Uterus (tissue), 4 donors: ENCODE results near the gene HEATR3. TPM values are rescaled to one million over a fixed set of nuclear protein-coding genes. Genes with fewer than 3 reads are reported as not detected.

Experiments
- DNase-seq, 2 donors: peaks; one replicate each; pipeline ENCODE4 v3.0.0-alpha.2; 2019 to 2020
- H3K27ac ChIP-seq, 2 donors: fragments of 200-600 bp; sonication (generic); 1 replicate in 1 of 2; 2 replicates in 1 of 2; pipeline ENCODE4 v1.5.1; 2016 to 2018
- H3K27me3 ChIP-seq, 2 donors: fragments of 200-600 bp; sonication (generic); one replicate each; pipeline ENCODE4 v1.5.1; 2018 to 2019; ENCODE audit warnings: control low read depth in 1 of 2
- H3K36me3 ChIP-seq, 2 donors: fragments of 200-600 bp; sonication (generic); one replicate each; pipeline ENCODE4 v1.5.1; 2019; ENCODE audit warnings: control low read depth in 1 of 2
- H3K4me1 ChIP-seq, 2 donors: fragments of 200-600 bp; sonication (generic); one replicate each; pipeline ENCODE4 v1.5.1; 2018 to 2019; ENCODE audit warnings: control low read depth in 1 of 2
- H3K4me3 ChIP-seq, 2 donors: fragments of 200-600 bp; sonication (generic); 1 replicate in 1 of 2; 2 replicates in 1 of 2; pipeline ENCODE4 v1.5.1; 2018 to 2019; ENCODE audit warnings: mild to moderate bottlenecking in 1 of 2
- H3K9me3 ChIP-seq, 2 donors: fragments of 200-600 bp; sonication (generic); one replicate each; pipeline ENCODE4 v1.5.1; 2019; ENCODE audit warnings: control low read depth in 1 of 2
- CTCF ChIP-seq, 4 experiments: fragments of 200-600 bp in 2 of 4; fragments of 450-650 bp in 2 of 4; sonication (generic) in 2 of 4; IDR thresholded peaks; one replicate each; pipeline ENCODE4 v1.5.1; 2016 to 2019; ENCODE audit warnings: antibody characterized with exemption in 4 of 4, mild to moderate bottlenecking in 2 of 4, moderate library complexity in 1 of 4
- POLR2A ChIP-seq, 2 donors: fragments of 450-650 bp; IDR thresholded peaks; one replicate each; pipeline ENCODE4 v1.6.1; 2016; ENCODE audit warnings: antibody characterized with exemption in 2 of 2, mild to moderate bottlenecking in 1 of 2, moderate library complexity in 1 of 2
- intact Hi-C: fragments of 100-400 bp; cut with DNase I; formaldehyde crosslinking; loops from one replicate; pipeline ENCODE4 v1.15.1; 2023; ENCODE audit warnings: low total_unique reads
- total RNA-seq, 4 donors: library from RNA; depleted of rRNA in 3 of 4; stranded (reverse); fragments of >200 nt in 3 of 4; gene quantifications; one replicate each; pipeline versions ENCODE4 v1.1.0 to v1.2.4, GENCODE V29; 2014 to 2023
- donor health status: DM: yes; HTN: yes; CAD: no.

Gene HEATR3
- total RNA-seq, result 10 to 100 TPM in 3 of 4 donors, 1 to 10 TPM in 1; 8.2 to 53.0 (median 15.5) TPM

GRCh38 chr16:50065624-50066481, at the start of gene HEATR3:
HEATR3 (plus strand) TSS chr16:50065970; CDS start chr16:50066132, 162 bp downstream.
- peak in 2 of 4 experiments; percentile 23 to 27 for TF ChIP-seq CTCF (IDR thresholded peaks at IDR 0.05)
- peak; percentile 8 to 56 for TF ChIP-seq POLR2A (IDR thresholded peaks at IDR 0.05)
- H3K36me3 ChIP-seq, result no peaks in the 10 kb centered on the region
- DNase-seq, result peak; percentile 92 to 97
- no peaks in the 10 kb centered on the region for H3K27me3 ChIP-seq
- peaks cover 0 to 8% of the 10 kb centered on the region in 2 donors for H3K4me1 ChIP-seq
- peak within 1 kb of the TSS; percentile 94 to 98 for H3K4me3 ChIP-seq
- H3K27ac ChIP-seq, result peak within 1 kb of the TSS; percentile 95 to 98
- no peaks in the 10 kb centered on the region for H3K9me3 ChIP-seq
- intact Hi-C loops, result no loop called here

- Histone ChIP-seq H3K27me3 (no peaks in the 10 kb centered on the region), H3K4me1 (no peaks in the 10 kb centered on the region), H3K27ac (no peak overlapping the region), H3K36me3 (no peaks in the 10 kb centered on the region), H3K4me3 (no peak overlapping the region), H3K9me3 (no peaks in the 10 kb centered on the region)
- no peak for DNase-seq
- no peak for TF ChIP-seq POLR2A (IDR thresholded peaks at IDR 0.05)
- TF ChIP-seq CTCF (IDR thresholded peaks at IDR 0.05), result no peak
- intact Hi-C loops, result no loop called here
Observed at GRCh38 chr16:50017553-50017952, 48.2 kb upstream of the HEATR3 start.

GRCh38 chr16:50021544-50021943, 44.2 kb upstream of the HEATR3 start:
- intact Hi-C loops, result no loop called here
- H3K4me1 ChIP-seq, result no peaks in the 10 kb centered on the region

GRCh38 chr16:50023641-50024040, 42.1 kb upstream of the HEATR3 start:
- TF ChIP-seq POLR2A (IDR thresholded peaks at IDR 0.05) (no peak), CTCF (IDR thresholded peaks at IDR 0.05) (no peak)
- Histone ChIP-seq H3K27ac (no peak overlapping the region), H3K4me3 (no peak overlapping the region), H3K36me3 (no peaks in the 10 kb centered on the region), H3K9me3 (no peaks in the 10 kb centered on the region), H3K27me3 (no peaks in the 10 kb centered on the region), H3K4me1 (no peaks in the 10 kb centered on the region)
- no peak for DNase-seq
- intact Hi-C loops, result no loop called here

More at GRCh38 chr16:50021544-50021943, 44.2 kb upstream of the HEATR3 start:
- Histone ChIP-seq H3K9me3 (no peaks in the 10 kb centered on the region), H3K27ac (no peak overlapping the region), H3K27me3 (no peaks in the 10 kb centered on the region), H3K36me3 (no peaks in the 10 kb centered on the region), H3K4me3 (no peak overlapping the region)
- TF ChIP-seq CTCF (IDR thresholded peaks at IDR 0.05) (no peak), POLR2A (IDR thresholded peaks at IDR 0.05) (no peak)
- no peak for DNase-seq

GRCh38 chr16:50024207-50024606, 41.6 kb upstream of the HEATR3 start:
- intact Hi-C loops, result no loop called here
- TF ChIP-seq CTCF (IDR thresholded peaks at IDR 0.05) (no peak), POLR2A (IDR thresholded peaks at IDR 0.05) (no peak)
- peak; percentile 17 to 18 for DNase-seq
- Histone ChIP-seq H3K27ac (peak overlapping the region in 1 of 2 donors; percentile 1), H3K9me3 (no peaks in the 10 kb centered on the region), H3K4me1 (no peaks in the 10 kb centered on the region), H3K4me3 (peak overlapping the region in 1 of 2 donors; percentile 92), H3K27me3 (no peaks in the 10 kb centered on the region), H3K36me3 (no peaks in the 10 kb centered on the region)
